ENCODE data around the gene GPR183.

The GPR183 gene

GRCh38 chr13:99295488-99296252 lies 11.5 kb downstream of the GPR183 start:
- no peak for DNase-seq (ENCODE audit: low read depth in 2 of 2)

DNA sequence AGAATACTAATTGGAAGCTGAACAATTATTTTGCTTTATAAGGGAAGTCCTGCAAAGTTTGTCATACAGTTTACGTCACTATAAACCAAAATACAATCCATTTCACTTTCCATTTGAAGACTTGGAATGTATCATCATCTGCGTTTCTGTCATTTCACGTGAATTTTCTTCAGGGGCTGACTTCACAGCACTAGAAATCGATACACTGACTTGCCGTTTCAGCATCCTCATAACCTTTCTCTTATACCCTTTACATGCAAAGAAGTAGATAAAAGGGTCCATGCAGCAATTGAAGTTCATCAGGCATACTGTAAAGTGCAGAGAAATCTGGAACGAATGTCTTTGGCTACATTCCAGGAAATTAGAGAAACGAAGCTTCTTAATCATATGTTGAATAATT lies 12.2 kb downstream of the GPR183 start:
- DNase-seq (ENCODE audit: low read depth in 2 of 2): no peak

- no peak for DNase-seq (ENCODE audit: low read depth in 2 of 2)
Observed at GRCh38 chr13:99294198-99294597, 13.0 kb downstream of the GPR183 start.

DNA sequence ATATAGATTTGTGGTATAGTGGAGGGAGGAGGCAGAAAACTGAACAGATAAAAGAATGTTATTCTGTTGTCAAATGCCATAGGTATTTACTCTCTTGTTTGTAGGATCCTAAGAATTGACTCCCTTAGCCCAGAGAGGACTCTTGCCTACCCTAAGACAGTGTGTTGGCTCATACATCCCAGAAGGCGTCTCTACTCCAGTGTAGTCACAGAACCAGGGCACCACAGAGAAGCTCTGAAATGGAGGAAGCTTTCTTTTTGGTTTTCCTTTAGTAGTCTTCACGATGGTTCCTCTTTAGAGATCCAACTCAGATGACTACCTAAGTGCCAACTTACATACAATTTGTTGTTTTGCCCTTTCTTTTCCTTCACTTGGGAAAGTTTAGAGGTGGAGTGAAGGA lies 14.0 kb downstream of the GPR183 start:
- no peak for DNase-seq (ENCODE audit: low read depth in 2 of 2)

DNA sequence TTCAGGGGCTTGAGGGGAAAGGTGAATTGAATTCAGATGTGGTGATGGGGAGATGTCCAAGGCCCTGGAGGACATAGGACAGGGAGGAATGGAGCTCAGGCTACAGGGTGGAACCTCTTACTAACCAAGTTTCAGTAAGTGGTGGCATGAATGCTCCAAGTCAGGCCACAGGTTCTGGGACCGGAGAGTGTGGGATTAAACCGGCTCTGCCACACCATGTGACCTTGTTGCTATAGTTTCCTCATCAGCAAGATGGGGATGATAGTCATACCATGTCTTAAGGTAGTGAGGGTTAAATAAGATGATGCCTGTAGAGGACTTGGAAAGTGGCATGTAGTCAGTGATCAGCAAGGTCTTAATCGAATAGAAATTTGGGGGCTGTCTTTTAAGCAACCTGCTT lies 16.3 kb downstream of the GPR183 start:
- no peak for DNase-seq (ENCODE audit: low read depth in 2 of 2)

GRCh38 chr13:99289674-99290337 lies 17.4 kb downstream of the GPR183 start:
- DNase-seq (ENCODE audit: low read depth in 2 of 2): peak in 1 of 2 donors; percentile 45

- no peak for DNase-seq (ENCODE audit: low read depth in 2 of 2)
Observed at GRCh38 chr13:99289271-99289670, 17.9 kb downstream of the GPR183 start.

- no peak for DNase-seq (ENCODE audit: low read depth in 2 of 2)
Observed at GRCh38 chr13:99288089-99288488, 19.1 kb downstream of the GPR183 start.

GRCh38 chr13:99287551-99287950 lies 19.6 kb downstream of the GPR183 start:
- no peak for DNase-seq (ENCODE audit: low read depth in 2 of 2)

DNA sequence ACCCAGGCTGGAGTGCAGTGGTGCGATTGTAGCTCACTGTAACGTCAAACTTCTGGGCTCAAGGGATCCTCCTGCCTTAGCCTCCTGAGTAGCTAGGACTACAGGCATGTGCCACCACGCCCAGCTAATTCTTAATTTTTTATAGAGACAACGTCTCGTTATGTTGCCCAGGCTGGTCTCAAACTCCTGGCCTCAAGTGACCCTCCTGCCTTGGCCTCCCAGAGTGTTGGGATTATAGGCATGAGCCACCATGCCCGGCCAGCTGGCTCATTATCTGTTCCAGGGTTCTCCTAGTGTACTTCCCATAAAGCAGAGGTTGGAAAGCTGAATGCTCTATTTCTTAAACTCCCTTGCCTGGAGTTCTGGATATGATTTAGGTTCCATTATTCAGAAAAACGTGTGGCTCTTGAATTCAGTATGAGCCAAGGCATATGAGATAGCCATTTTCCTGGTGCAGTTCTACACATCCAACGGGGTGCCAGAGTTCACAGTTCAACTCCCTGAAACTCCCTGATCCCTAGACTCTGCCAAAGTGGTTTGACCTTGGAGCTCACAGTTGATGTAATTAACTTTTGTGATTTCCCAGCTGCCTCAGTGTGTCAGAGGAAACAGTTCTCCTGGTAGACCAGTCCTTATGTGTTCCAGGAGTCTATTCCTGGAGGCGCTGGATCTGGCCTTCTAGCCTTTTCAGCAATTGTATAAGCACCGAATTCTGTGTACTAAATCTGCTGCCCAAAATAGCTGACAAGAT lies 21.6 kb downstream of the GPR183 start:
- DNase-seq (ENCODE audit: low read depth in 2 of 2): no peak

GRCh38 chr13:99282264-99283231 lies 24.7 kb downstream of the GPR183 start:
- DNase-seq (ENCODE audit: low read depth in 2 of 2): no peak

DNA sequence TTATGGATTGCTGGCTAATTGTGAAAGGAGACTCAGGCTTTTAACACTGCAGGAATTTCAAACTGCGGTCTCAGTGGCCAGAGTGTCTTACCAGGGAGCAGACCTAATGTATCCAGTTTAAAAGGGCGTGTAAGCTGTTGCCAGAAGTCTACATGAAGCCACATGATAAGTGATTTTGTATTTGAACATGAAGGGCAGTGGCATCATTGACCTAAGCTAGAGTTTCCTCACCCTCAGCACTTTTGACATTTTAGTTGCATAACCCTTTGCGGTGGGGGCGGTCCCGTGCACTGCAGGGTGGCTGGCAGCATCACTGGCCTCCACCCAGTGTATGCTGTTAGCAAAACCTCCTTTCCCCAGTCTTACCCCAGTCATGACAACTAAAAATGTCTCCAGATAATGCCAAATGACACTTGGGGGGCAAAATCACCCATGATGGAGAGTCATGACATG lies 25.4 kb downstream of the GPR183 start:
- peak in 1 of 2 donors; percentile 39 for DNase-seq (ENCODE audit: low read depth in 2 of 2)

- no peak for DNase-seq (ENCODE audit: low read depth in 2 of 2)
Observed at GRCh38 chr13:99280166-99280565, 27.0 kb downstream of the GPR183 start.

- DNase-seq (ENCODE audit: low read depth in 2 of 2): no peak
Observed at GRCh38 chr13:99279637-99280036, 27.6 kb downstream of the GPR183 start.

DNA sequence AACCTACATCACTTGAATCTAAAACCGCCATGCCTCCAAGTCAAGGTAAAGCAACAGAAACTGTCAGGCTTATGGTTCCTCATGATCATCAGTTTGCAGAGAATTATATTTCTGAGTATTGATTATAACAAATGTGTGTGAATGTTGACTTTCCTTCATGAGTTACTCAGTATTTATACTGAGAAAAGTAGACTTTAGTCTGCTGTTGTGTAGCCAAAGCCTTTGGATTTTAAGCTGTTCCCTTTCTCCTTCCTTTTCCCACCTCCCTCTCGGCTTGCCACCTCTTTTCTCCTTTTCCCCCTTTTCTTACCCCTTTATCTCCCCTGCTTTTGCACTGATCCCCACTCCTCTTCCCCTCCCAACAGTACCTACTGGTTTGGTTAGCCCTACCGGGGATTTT lies 28.4 kb downstream of the GPR183 start:
- DNase-seq (ENCODE audit: low read depth in 2 of 2): no peak

DNA sequence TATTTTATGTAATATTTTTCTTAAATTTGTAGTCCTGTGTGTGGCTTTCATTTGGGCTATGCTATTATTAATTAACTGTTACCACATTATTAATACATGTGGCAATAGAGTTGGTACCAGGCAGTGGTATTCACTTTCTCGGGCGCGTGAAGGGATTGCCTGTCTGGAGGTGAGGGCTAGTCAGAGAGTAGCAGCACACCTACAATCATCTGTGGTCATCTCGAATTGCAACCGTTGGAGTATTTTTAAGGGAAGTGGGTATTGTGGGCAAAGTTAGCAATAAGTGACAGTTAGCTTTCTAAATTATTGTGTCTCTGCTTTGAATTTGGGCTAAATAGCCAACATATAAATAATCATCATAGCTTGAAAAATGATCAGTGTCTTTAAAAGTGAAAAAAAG lies 29.0 kb downstream of the GPR183 start:
- DNase-seq (ENCODE audit: low read depth in 2 of 2): no peak

DNA sequence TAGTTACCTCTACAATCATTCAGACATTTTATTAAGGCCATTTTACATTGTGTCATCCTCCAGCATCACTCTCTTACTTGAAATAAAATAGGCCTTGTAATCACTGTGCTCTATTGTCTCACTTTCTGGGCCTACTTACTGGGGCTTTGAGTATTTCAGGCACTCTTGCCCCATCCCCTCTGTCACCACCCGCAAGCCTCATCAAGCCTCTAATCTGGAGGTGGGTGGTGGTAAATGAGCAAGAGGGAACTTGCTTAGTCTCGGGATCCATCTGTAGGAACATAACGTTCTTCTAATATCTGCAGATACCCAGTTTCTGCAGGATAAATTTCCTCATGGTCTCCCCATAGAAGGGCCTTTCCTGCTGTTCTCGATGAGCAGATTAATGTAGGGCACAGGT lies 29.6 kb downstream of the GPR183 start:
- no peak for DNase-seq (ENCODE audit: low read depth in 2 of 2)

- DNase-seq (ENCODE audit: low read depth in 2 of 2): no peak
Observed at GRCh38 chr13:99276706-99277105, 30.5 kb downstream of the GPR183 start.

GRCh38 chr13:99275093-99275469 lies 32.1 kb downstream of the GPR183 start:
- DNase-seq (ENCODE audit: low read depth in 2 of 2): peak in 1 of 2 donors; percentile 7

DNA sequence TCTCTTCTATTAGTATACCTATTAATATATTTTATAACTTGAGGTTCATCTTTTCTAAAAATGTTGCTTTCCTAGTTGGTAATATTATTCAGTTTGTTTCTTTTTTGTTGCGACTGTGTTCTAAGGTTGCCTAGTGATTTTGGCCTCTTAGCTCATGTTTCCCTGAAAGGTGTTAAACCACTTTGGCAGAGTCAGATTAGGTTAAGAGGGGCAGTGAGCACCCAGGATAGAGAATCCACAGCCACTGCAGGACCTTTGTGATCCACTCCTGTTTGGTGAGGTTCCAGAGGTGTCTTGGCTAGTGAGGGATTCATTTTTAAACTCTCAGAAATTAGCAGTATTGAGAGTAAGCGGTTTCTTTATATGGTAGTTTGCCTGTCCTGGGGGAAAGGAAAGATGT lies 34.1 kb downstream of the GPR183 start:
- no peak for DNase-seq (ENCODE audit: low read depth in 2 of 2)

GRCh38 chr13:99272481-99272880 lies 34.7 kb downstream of the GPR183 start:
- no peak for DNase-seq (ENCODE audit: low read depth in 2 of 2)

- DNase-seq (ENCODE audit: low read depth in 2 of 2): no peak
Observed at GRCh38 chr13:99271249-99271648, 36.0 kb downstream of the GPR183 start.
